Stomach (tissue), 9 donors: Measurements from ENCODE around the gene VSTM4. TPM values are rescaled to one million over a fixed set of nuclear protein-coding genes. Genes with fewer than 3 reads are reported as not detected.

Experiments used
- DNase-seq, 2 donors: peaks; one replicate each; pipeline versions ENCODE4 v3.0.0 to v3.0.0-alpha.2; 2013 to 2019
- H3K27ac ChIP-seq, 5 donors: fragments of 200-600 bp in 4 of 5; sonication (generic) in 4 of 5; one replicate each; pipeline ENCODE4 v1.5.1; 2013 to 2019; ENCODE audit warnings: mild to moderate bottlenecking in 1 of 5, moderate library complexity in 1 of 5
- H3K27me3 ChIP-seq, 3 donors: fragments of 200-600 bp; sonication (generic); one replicate each; pipeline ENCODE4 v1.5.1; 2017 to 2019; ENCODE audit warnings: mixed run types in 1 of 3
- H3K36me3 ChIP-seq, 4 donors: fragments of 200-600 bp; sonication (generic); 1 replicate in 3 of 4; 2 replicates in 1 of 4; pipeline ENCODE4 v1.5.1; 2016 to 2019
- H3K4me1 ChIP-seq, 4 donors: fragments of 200-600 bp; sonication (generic); one replicate each; pipeline ENCODE4 v1.5.1; 2016 to 2019
- H3K4me3 ChIP-seq, 4 donors: fragments of 200-600 bp; sonication (generic) in 3 of 4; one replicate each; pipeline ENCODE4 v1.5.1; 2016 to 2019; ENCODE audit warnings: mild to moderate bottlenecking in 1 of 4
- H3K9me3 ChIP-seq, 4 donors: fragments of 200-600 bp; sonication (generic); one replicate each; pipeline ENCODE4 v1.5.1; 2016 to 2019
- CTCF ChIP-seq, 7 experiments: fragments of 450-650 bp in 4 of 7; fragments of 200-600 bp in 3 of 7; sonication (generic) in 3 of 7; IDR thresholded peaks; one replicate each; pipeline ENCODE4 v1.5.1; 2016 to 2019; ENCODE audit warnings: antibody characterized with exemption in 7 of 7, control low read depth in 2 of 7, mild to moderate bottlenecking in 1 of 7
- EP300 ChIP-seq: sonication (generic); formaldehyde crosslinking; IDR thresholded peaks from one replicate; pipeline ENCODE4 v1.6.1; 2017; ENCODE audit warnings: antibody characterized with exemption
- POLR2A ChIP-seq, 4 donors: fragments of 450-650 bp; IDR thresholded peaks; one replicate each; pipeline ENCODE4 v1.6.1; 2016; ENCODE audit warnings: antibody characterized with exemption in 4 of 4, control low read depth in 2 of 4, mild to moderate bottlenecking in 1 of 4, moderate library complexity in 1 of 4
- POLR2AphosphoS5 ChIP-seq, 3 donors: sonication (generic); formaldehyde crosslinking; IDR thresholded peaks; one replicate each; pipeline ENCODE4 v1.6.1; 2016; ENCODE audit warnings: antibody characterized with exemption in 3 of 3
- WGBS, 5 donors: extraction: QIAGEN DNeasy Blood & Tissue Kit in 3 of 5; methylation state at CpG; one replicate each; pipeline versions ENCODE4 v1.1.5 to v1.1.7; 2013 to 2018; 5-methylcytosine and 5-hydroxymethylcytosine counted together
- intact Hi-C: fragments of 100-400 bp; cut with DNase I; formaldehyde crosslinking; loops from one replicate; pipeline ENCODE4 v1.15.1; 2023; ENCODE audit warnings: low total_unique reads
- polyA plus RNA-seq, 3 donors: library from polyadenylated mRNA; stranded (reverse); fragments of 200-250 nt; gene quantifications; one replicate each; pipeline ENCODE4 v1.2.3, GENCODE V29; 2013
- total RNA-seq, 5 donors: library from RNA; depleted of rRNA; stranded (reverse); fragments of >200 nt; gene quantifications; one replicate each; pipeline versions ENCODE4 v1.1.0 to v1.2.3, GENCODE V29; 2014 to 2016
- donor health status: healthy with polysubstance abuse.
- donor health status: Bipolar disorder and iron deficiency.
- donor health status: healthy.

VSTM4 gene
- total and polyA plus RNA-seq, 8 donors: 0.58 to 23.1 (median 3.0) TPM

DNA sequence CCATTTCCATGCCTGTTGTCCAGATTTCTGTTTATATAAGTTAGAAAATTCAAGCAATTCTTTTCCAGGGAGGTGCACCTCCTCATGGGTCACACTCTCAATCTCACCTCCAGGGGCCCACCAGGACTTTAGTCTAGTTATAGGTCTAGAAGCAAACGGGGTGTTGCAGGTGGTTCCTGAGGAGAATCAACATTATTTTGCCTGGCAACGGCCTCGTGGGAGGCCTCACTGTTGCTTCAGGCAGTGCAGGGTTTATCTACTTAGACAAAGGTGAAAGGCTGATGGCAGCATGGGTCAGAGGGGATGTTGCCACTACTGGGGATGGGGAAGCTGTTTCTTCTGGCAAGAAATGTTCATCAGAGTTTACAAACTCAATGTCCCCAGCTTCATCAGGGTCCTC lies 119.0 kb downstream of the VSTM4 start:
- WGBS, 5 donors: 32 to 55% (median 43%) methylated on average over 3 of the region's 3 CpGs
- Histone ChIP-seq H3K36me3 (no peaks in the 10 kb centered on the region), H3K4me3 (no peak overlapping the region), H3K4me1 (no peaks in the 10 kb centered on the region), H3K27ac (no peak overlapping the region), H3K9me3 (no peaks in the 10 kb centered on the region), H3K27me3 (peaks cover 0 to 4% (median 0%) of the 10 kb centered on the region in 3 donors)
- intact Hi-C loops: no loop called here
- no peak for DNase-seq
- TF ChIP-seq POLR2A (IDR thresholded peaks at IDR 0.05) (no peak), POLR2AphosphoS5 (IDR thresholded peaks at IDR 0.05) (no peak), EP300 (no peak), CTCF (IDR thresholded peaks at IDR 0.05) (no peak)

DNA sequence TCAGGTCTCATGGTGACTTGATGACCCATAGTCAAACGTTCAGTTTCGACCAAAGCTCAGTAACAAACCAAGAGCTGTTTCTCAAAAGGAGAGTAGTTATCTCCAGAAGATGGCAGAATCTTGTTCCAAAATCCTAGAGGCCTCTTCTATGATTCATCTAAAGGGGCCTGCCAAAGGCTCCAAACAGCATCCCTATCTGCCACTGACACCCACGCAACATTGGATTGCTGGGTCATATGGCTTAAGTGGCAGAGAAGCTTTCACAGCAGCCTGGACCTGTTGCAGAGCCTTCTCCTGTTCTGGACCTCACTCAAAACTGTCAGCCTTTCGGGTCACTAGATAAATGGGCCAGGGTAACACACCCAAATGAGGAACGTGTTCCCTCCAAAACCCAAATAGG lies 121.7 kb downstream of the VSTM4 start:
- Histone ChIP-seq H3K4me3 (no peak overlapping the region), H3K27ac (no peak overlapping the region), H3K4me1 (no peaks in the 10 kb centered on the region), H3K9me3 (no peaks in the 10 kb centered on the region), H3K27me3 (peaks cover 0 to under 1% (median 0%) of the 10 kb centered on the region in 3 donors), H3K36me3 (no peaks in the 10 kb centered on the region)
- intact Hi-C loops: no loop called here
- DNase-seq: no peak
- TF ChIP-seq POLR2A (IDR thresholded peaks at IDR 0.05): no peak
- TF ChIP-seq EP300: no peak
- no peak for TF ChIP-seq CTCF (IDR thresholded peaks at IDR 0.05)
- no peak for TF ChIP-seq POLR2AphosphoS5 (IDR thresholded peaks at IDR 0.05)
- 76 to 86% (median 84%) methylated on average over 5 of the region's 5 CpGs for WGBS, 5 donors

- DNase-seq: no peak
- Histone ChIP-seq H3K4me1 (no peaks in the 10 kb centered on the region), H3K36me3 (no peaks in the 10 kb centered on the region), H3K27ac (no peak overlapping the region), H3K4me3 (no peak overlapping the region), H3K27me3 (no peaks in the 10 kb centered on the region), H3K9me3 (no peaks in the 10 kb centered on the region)
- no peak for TF ChIP-seq CTCF (IDR thresholded peaks at IDR 0.05)
- no peak for TF ChIP-seq POLR2AphosphoS5 (IDR thresholded peaks at IDR 0.05)
- no peak for TF ChIP-seq EP300
- no peak for TF ChIP-seq POLR2A (IDR thresholded peaks at IDR 0.05)
- intact Hi-C loops: no loop called here
- 63 to 87% (median 81%) methylated on average over 1 of the region's 1 CpG for WGBS, 5 donors
These were observed 125.1 kb downstream of the VSTM4 start for GRCh38 chr10:48990226-48990625.

DNA sequence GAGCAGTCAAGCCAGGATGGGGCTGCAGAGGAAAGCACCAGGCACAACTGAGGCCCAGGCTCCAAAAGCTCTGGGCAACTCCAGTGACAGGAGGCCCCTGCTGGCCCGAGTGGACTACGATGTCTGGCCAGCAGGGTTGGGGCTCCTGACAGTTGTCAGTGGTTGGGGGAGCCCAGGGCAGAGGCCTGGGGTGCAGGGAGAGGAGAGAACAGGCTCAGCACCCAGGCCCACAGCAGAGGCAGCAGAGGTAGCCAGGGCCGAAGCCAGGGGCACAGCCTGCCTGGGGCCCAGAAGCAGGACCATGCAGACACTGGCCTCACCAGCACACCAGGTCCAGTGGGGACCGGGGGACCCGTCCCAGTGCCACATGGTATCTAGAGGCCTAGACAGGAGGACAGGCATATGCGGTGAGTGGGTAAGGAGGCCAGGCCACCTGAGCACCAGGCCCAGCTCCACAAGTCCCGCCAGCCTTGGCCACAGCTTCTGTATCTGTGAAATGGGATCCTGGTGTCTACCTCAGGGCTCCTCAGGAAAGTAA lies 129.6 kb downstream of the VSTM4 start:
- Histone ChIP-seq H3K9me3 (no peaks in the 10 kb centered on the region), H3K36me3 (no peaks in the 10 kb centered on the region), H3K4me1 (peaks cover 0 to 4% (median 0%) of the 10 kb centered on the region in 4 donors), H3K4me3 (no peak overlapping the region), H3K27me3 (no peaks in the 10 kb centered on the region), H3K27ac (no peak overlapping the region)
- TF ChIP-seq EP300: no peak
- TF ChIP-seq POLR2A (IDR thresholded peaks at IDR 0.05): no peak
- no peak for TF ChIP-seq CTCF (IDR thresholded peaks at IDR 0.05)
- TF ChIP-seq POLR2AphosphoS5 (IDR thresholded peaks at IDR 0.05): no peak
- intact Hi-C loops: loop anchor here (10.0 kb wide), 2 partner anchors 179 to 529 kb away; no protein-coding TSS in a partner anchor
- 88 to 94% (median 91%) methylated on average over 7 of the region's 7 CpGs for WGBS, 5 donors
- DNase-seq: no peak
